OCI-LY3 (cell line): ENCODE measurements around the gene WTIP.

Source experiments
- CTCF ChIP-seq: fragments of 200-600, 300-600 bp; sonication (generic); IDR thresholded peaks from 2 replicates; pipeline ENCODE4 v1.5.1; 2014; ENCODE audit warnings: antibody characterized with exemption, low read length, low read depth
- EZH2phosphoT487 ChIP-seq: fragments of 200-600 bp; shearing (Covaris generic); IDR thresholded peaks from 2 replicates; pipeline ENCODE4 v1.6.1; 2018; ENCODE audit warnings: antibody characterized with exemption, mixed run types, low read depth

- TF ChIP-seq CTCF: no peak
- TF ChIP-seq EZH2phosphoT487: no peak
Observed at GRCh38 chr19:34560229-34560628, 78.7 kb downstream of the WTIP start.
